Measurements from ENCODE around the gene MBNL2.

MBNL2 gene

DNA sequence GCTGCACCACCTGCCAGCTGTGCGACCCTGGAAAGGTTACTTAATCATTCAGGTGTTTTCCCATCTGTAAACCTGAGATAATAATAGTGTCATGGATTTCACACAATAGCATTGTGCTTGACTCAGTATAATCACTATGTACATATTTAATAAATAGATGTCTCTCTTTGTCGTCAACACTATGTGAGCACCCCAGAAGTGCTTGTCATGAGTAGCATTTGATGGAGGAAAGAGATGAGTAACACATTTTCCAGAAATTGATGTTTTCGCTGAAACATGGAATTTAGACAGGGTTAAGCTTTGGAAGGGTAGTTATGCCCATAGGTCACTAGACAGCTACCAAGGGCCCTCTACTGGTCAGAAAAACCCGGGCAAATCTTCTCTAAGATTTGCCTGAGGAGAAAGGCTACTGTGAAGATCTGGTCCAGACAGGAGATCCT, 9.5 kb upstream of the MBNL2 start:
- no peak for DNase-seq

GRCh38 chr13:97214921-97215320, 7.2 kb upstream of the MBNL2 start:
- DNase-seq: no peak

DNA sequence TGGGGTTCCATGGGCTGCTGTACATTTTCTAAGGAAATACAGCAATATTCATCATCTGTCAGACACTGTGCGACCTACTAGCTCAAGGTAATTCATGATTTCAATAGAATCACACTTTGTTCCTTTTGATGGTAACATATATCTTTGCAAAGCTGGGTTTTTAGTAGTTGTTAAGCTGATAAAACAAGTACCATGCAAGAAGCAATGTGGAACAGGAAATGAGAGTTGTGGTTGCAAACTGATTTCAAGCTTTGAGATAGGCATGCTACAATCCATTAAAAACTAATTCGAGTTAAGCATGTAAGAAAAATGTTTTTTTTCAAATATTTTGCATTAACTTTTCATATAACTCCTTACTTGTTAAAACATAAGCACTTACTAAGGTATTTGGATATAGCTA, 6.8 kb upstream of the MBNL2 start:
- DNase-seq: no peak

- no peak for DNase-seq
Observed at GRCh38 chr13:97219226-97219625, 2.9 kb upstream of the MBNL2 start.

DNA sequence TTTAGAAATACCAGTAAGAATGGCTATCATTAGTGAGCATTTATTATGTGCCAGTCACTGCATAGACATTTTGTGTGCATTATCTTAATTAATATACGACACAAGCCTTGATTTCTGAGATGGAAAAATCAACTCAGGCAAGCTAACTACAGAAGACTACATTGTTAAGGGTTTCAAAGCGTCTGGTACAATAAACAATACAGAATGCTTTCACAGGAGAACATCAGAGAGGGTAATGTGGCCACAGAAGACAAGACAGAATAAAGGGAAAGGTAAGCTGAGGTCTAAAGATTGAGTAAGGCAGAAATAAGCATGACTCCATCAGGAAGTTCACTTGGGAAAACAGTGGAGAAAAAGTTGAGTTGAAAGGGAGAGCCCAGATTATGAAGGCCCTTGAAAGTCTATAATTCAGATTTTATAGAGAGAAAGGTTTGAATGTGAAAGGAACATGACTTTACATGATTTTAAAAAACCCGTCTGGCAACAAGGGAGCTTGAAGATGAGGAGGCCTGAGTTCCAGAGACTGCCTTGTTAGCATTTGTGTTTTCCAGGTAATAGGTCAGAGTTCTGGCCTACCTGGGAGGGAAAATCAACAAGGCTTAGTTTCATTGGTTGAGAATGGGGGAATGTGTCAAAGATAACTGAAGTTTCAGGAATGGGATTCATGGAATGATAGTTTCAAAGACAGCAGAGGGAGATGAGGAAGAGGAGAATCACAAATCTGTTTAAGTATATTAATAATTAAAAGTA, 1.8 kb upstream of the MBNL2 start:
- DNase-seq: no peak

- DNase-seq: no peak
Observed at GRCh38 chr13:97221046-97221445, 1.1 kb upstream of the MBNL2 start.

GRCh38 chr13:97221466-97221865, 667 bp upstream of the MBNL2 start:
- DNase-seq: no peak

DNA sequence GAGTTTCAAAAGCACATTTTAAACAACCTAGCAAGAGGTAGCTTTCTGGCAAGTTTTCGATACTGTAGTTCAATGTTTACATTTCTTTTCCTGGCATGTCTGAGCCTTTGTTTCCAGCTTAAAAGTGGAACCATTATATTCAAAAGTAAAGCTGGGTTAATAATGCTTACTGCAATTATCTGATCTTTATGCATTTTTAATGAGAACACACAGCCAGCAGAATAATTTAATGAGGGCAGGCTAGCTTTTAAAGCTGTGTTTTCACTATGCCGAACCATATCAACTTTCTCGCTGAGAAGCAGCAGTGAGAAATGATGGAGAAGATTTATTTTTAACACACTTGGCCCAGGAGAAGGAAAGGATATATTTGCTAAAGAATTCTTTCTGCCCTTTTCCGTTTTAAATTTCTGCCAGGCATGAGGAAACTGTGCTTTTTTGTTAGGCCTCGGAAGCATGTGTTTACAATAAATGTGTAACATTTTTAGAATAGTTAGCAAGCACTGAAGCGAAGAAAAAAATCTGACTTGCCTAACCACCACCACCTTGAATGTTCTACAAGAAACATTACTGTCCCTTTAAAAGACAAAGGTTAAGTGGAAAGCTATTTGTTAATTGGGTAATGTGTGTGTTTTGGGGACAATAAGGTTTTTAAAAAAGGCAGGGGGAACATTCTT, 1.0 kb downstream of the MBNL2 start:
- DNase-seq: no peak

DNA sequence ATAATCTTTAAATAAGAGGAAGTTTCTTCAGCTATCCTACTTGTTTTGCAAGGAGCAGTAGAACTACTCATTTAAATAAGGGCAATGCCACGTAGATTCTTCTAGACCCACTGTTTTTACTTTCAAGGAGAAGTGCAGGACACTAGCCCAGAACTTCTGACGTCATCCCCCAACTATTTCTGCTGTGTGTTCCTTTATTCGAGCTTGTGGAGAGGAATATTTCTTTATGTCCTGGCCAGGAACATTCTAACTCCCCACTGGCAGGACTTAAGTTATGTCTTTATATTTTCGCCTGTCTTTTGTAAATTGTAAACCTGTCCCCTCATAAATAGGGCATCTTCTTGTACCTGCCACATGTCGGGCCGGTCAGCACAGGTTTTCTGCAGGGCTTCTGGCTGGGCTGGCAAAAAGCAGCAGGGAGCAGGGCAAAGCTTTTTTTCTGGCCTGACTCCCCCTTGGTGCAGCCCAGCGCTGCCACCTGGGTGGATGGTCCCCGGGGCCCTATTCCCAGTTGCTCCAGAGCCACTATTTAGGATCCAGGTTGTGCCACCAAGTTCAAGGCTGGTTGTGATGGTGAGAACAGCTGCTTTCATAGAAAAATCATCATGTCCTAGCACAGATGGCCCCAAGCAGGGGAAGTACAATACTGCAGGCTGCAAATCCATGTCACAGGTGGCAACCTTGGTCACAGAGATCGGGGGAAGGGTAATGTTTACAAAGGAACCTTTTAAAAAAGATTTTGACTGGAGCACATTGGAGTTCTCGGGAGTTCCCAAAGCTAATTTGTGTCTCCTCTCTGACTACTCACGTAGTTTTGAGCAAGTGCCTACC, 1.8 kb downstream of the MBNL2 start:
- DNase-seq: no peak

GRCh38 chr13:97224544-97225300, 2.6 kb downstream of the MBNL2 start:
- no peak for DNase-seq

DNA sequence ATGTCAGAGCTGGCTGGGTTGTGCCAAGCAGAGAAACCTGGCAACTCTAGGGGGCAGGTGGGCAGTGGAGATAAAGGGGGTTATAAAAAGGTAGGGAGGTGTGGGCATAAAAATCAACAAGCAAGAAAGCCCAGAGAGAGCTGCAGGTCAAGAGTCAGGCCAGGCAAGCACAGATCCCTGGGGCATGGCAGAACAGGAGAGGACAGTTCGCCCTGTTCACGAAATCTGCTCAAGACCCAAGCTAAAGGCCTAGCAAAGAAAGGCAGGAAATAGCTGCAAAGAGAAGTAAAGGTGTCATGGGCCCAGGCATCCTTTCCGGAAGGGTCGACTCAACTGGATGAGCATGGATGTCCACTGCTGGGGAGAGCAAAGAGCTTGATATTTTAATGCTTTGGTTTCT, 3.4 kb downstream of the MBNL2 start:
- no peak for DNase-seq

DNA sequence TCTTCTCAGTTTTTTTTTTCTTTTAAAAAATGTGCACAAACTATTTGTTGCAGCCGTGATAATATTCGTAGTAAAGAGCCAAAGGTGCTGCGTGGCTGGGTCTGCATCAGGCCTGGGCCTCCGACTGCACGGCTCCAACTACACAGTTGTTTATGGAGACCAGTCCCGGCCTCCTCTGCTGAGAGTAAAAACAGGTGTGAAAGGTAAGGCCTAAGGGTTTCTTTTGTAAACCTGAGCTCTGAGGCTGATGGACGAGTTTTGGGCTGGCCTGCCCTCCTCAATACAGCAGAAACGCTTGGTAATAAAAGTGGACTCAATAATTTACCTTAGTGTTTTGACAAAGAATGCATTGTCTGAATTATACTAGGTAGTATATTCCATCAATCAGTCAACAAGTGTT, 3.9 kb downstream of the MBNL2 start:
- DNase-seq: no peak

DNA sequence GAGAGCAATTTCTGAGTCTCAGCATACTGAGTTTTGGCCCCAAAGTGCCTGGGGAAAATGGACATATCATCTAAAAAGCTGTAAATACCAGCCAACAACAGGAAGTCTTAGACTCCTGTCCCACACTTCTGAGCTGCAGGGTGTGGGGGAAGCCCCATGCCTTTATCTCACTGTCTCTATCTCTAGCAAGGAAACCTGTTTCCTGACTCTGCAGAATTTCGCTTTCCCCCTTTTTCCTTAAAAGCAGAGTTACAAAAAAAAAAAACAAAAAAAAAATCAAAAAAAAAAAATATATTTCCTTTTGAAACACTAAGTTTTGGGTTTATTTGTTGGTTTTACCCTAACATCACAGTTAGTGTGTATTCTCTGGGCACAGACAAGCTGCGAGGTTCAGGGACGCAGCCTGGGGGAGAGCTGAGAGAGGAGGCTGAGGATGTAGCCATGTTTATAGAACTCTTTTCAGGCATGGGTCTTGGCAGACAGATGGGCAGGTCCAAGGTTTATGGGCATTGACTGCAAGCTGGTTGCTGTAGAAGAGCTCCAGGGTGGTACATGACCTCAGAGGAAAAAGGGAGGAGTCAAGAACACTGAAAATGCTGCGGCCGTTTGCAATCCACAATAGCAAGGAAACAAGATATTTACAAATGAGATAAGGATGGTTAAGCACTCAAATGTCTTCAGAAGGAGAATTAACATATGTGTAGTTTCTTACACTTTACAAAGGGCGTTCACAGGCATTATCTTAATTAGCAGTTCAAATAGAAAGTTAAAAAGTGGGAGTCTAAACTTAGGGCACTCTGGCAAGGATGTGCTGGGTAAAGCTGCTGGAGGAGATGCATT, 4.9 kb downstream of the MBNL2 start:
- DNase-seq: no peak

DNA sequence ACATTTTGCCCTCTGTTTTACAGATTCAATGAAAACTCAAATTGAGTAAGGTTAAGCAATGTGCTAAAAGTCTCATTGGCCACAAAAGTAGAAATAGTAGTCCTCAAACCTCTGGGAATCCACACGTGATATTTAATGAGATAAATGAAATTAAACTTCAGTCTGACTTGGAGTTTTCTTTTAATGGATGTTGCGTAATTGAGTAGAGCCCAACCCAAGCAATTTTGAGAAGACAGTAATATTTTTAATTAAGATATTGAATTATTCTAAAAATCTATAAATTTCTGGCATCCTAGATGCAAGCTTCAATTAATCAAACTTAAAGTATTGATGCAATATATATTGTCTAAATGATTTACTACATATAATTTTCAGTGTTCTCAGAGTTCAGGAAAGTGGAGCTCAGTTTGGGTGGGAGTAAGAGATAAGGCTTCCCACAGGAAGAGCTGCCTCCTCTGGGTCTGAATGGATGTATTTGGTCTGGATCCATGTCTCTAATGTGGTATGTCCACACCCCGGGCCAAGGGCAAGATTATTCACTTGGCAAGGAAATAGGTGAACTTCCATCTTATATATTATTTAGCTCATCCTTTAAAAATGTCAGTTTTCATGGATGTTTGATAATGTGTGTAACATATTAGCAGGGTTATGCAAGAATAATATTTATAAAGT, 6.9 kb downstream of the MBNL2 start:
- no peak for DNase-seq

DNA sequence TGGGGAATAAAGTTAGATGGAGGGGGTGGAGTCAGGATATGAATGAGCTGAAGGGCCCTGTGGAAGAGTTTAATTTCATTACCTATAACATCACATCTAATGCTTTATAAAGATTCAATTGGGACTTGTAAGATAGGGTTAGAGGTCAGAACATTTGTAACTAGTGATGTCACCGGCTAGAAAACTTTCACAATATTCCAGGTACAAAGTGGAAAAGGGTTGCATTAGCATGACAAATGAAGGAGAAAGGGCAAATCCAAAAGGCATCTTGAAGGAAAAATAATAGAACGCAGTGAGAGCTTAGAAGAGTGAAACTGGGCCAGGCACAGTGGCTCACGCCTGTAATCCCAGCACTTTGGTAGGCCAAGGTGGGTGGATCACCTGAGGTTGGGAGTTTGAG, 7.6 kb downstream of the MBNL2 start:
- no peak for DNase-seq

- DNase-seq: no peak
Observed at GRCh38 chr13:97231118-97231828, 9.1 kb downstream of the MBNL2 start.

DNA sequence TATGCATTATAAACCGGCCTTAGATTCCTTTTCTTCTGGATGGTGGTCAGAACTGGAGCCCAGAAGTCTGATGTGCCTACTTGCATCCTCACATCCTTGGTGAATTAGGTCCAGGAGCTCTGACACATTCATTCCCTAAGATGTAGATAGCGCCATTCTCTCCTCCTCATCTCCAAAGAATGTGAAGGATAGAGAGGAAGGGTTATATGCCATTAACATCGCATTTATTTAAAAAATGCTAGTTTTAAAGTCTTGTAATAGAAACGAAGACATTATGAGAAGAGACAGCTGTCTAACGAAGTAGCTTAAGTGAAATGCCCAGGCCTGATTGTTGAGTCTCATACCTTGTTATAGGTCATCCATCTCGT, 9.7 kb downstream of the MBNL2 start:
- no peak for DNase-seq

DNA sequence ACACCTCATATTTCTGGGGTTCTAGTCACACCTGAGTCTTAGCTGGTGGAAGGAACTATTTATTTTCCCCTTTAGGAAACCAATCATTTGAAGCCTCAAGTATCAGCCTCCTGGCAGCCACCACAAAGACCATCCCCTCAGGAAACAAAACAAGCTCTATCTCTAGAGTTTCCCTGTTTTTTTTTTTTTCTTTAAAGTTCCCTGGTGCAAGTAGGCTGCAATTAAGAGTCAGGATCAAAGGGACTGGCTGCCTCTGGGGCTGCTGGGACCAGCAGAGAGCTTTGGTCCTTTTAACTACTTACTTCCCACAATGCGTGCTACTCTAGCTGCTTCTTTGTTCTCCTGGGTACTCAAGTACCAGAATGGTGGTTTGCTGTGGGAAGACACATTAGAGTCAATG, 11.4 kb downstream of the MBNL2 start:
- DNase-seq: no peak

- no peak for DNase-seq
Observed at GRCh38 chr13:97234236-97234635, 12.1 kb downstream of the MBNL2 start.

GRCh38 chr13:97234742-97235141, 12.6 kb downstream of the MBNL2 start:
- DNase-seq: no peak
